Esophagus squamous epithelium (tissue), 4 donors: ENCODE results near the gene GNB5.

ENCODE experiments used
- CTCF ChIP-seq, 6 experiments: fragments of 450-650 bp in 4 of 6; fragments of 200-600 bp in 2 of 6; sonication (generic) in 2 of 6; IDR thresholded peaks; one replicate each; pipeline ENCODE4 v1.5.1; 2016 to 2019; ENCODE audit warnings: antibody characterized with exemption in 6 of 6, mild to moderate bottlenecking in 4 of 6, moderate library complexity in 4 of 6
- POLR2A ChIP-seq, 4 donors: fragments of 450-650 bp; IDR thresholded peaks; one replicate each; pipeline ENCODE4 v1.6.1; 2017; ENCODE audit warnings: antibody characterized with exemption in 4 of 4, mild to moderate bottlenecking in 4 of 4, moderate library complexity in 3 of 4

GRCh38 chr15:52071570-52071969 lies 119.6 kb downstream of the GNB5 start:
- no peak for TF ChIP-seq CTCF (IDR thresholded peaks at IDR 0.05)
- no peak for TF ChIP-seq POLR2A (IDR thresholded peaks at IDR 0.05)
